H54 (cell line): ENCODE results near the gene GNGT2.

Experiments used
- DNase-seq: peaks from one replicate; pipeline ENCODE4 v3.0.0; 2011; ENCODE audit warnings: low spot score, mixed read lengths; ENCODE audit not compliant: insufficient read length
- FAIRE-seq: peaks from 3 replicates; lab custom pipeline; 2011; peaks lifted over from hg19 to GRCh38; lab: Jason Lieb, UNC
- POLR2A ChIP-seq: IDR thresholded peaks from 2 replicates; pipeline ENCODE4 v1.6.1; 2011; ENCODE audit warnings: low read depth, mild to moderate bottlenecking, low read length

GNGT2 gene

GRCh38 chr17:49239963-49240362 lies 29.6 kb upstream of the GNGT2 start:
- FAIRE-seq (no peak), DNase-seq (no peak)
- TF ChIP-seq POLR2A: no peak

GRCh38 chr17:49235896-49236295 lies 25.5 kb upstream of the GNGT2 start:
- no peak for FAIRE-seq
- no peak for TF ChIP-seq POLR2A
- DNase-seq: no peak

GRCh38 chr17:49234509-49235080 lies 24.2 kb upstream of the GNGT2 start:
- FAIRE-seq: no peak

GRCh38 chr17:49231563-49231894 lies 21.2 kb upstream of the GNGT2 start:
- FAIRE-seq: no peak
- no peak for TF ChIP-seq POLR2A
- no peak for DNase-seq

More at GRCh38 chr17:49234509-49235080, 24.2 kb upstream of the GNGT2 start:
- no peak for TF ChIP-seq POLR2A
- DNase-seq: no peak

- no peak for TF ChIP-seq POLR2A
- FAIRE-seq: no peak
- DNase-seq: peak; percentile 98
Measured at GRCh38 chr17:49230636-49231562, 20.5 kb upstream of the GNGT2 start, which contains the start of gene PHOSPHO1. Gene PHOSPHO1 (minus strand): TSS chr17:49230787. CDS start chr17:49226691, 4,096 bp downstream.

GRCh38 chr17:49229805-49230600 lies 19.6 kb upstream of the GNGT2 start:
- TF ChIP-seq POLR2A: no peak
- FAIRE-seq: no peak
- no peak for DNase-seq

GRCh38 chr17:49229076-49229804 lies 18.9 kb upstream of the GNGT2 start:
- no peak for TF ChIP-seq POLR2A
- no peak for DNase-seq
- FAIRE-seq: no peak

- FAIRE-seq (no peak), DNase-seq (peak; percentile 86)
- no peak for TF ChIP-seq POLR2A
Measured at GRCh38 chr17:49227436-49228261, 17.3 kb upstream of the GNGT2 start.

- DNase-seq (no peak), FAIRE-seq (no peak)
Measured at GRCh38 chr17:49226771-49227435, 16.5 kb upstream of the GNGT2 start.

GRCh38 chr17:49225554-49226236 lies 15.3 kb upstream of the GNGT2 start:
- TF ChIP-seq POLR2A: no peak
- no peak for DNase-seq
- no peak for FAIRE-seq

More at GRCh38 chr17:49226771-49227435, 16.5 kb upstream of the GNGT2 start:
- no peak for TF ChIP-seq POLR2A

- no peak for FAIRE-seq
- no peak for DNase-seq
- TF ChIP-seq POLR2A: no peak
Measured at GRCh38 chr17:49224997-49225337, 14.6 kb upstream of the GNGT2 start.
